SU-DHL-6 (cell line): ENCODE data around the gene EXD3.

Source experiments
- H2AFZ ChIP-seq: fragments of 200-600 bp; sonication (generic); 2 replicates; pipeline ENCODE4 v1.6.1; 2014; ENCODE audit warnings: low read depth, mild to moderate bottlenecking, moderate library complexity, mixed read lengths, antibody characterized with exemption, low read length; ENCODE audit not compliant: severe bottlenecking
- H3F3A ChIP-seq: fragments of 200-600 bp; shearing (Covaris generic); 2 replicates; pipeline ENCODE4 v1.6.0; 2016; ENCODE audit warnings: antibody characterized with exemption, mild to moderate bottlenecking; ENCODE audit not compliant: insufficient read depth
- H3K27ac ChIP-seq: fragments of 200-600 bp; sonication (generic); 2 replicates; pipeline ENCODE4 v1.5.1; 2016; ENCODE audit warnings: low read depth, mild to moderate bottlenecking, low read length, moderate library complexity, mixed read lengths
- H3K27me3 ChIP-seq: fragments of 200-600 bp; sonication (generic), shearing (Covaris generic); 2 replicates; pipeline ENCODE4 v1.6.0; 2014; ENCODE audit warnings: mild to moderate bottlenecking, low read length
- H3K36me3 ChIP-seq: fragments of 200-600 bp; sonication (generic); 2 replicates; pipeline ENCODE4 v1.6.1; 2014; ENCODE audit warnings: mild to moderate bottlenecking, low read length, mixed read lengths
- H3K4me2 ChIP-seq: fragments of 300-600, 200-600 bp; shearing (Covaris generic), sonication (generic); 2 replicates; pipeline ENCODE4 v1.6.0; 2014; ENCODE audit warnings: low read length, low read depth, mild to moderate bottlenecking; ENCODE audit not compliant: poor library complexity, severe bottlenecking
- H3K4me3 ChIP-seq: fragments of 200-600 bp; sonication (generic); 2 replicates; pipeline ENCODE4 v1.5.1; 2014; ENCODE audit warnings: antibody characterized with exemption, low read length, mild to moderate bottlenecking, mixed read lengths; ENCODE audit not compliant: insufficient read depth, poor library complexity, severe bottlenecking
- H3K79me2 ChIP-seq: fragments of 200-600 bp; sonication (generic); 2 replicates; pipeline ENCODE4 v1.6.1; 2014; ENCODE audit warnings: mild to moderate bottlenecking, low read length, moderate library complexity; ENCODE audit not compliant: insufficient read depth
- H3K9ac ChIP-seq: fragments of 200-600 bp; sonication (generic); 2 replicates; pipeline ENCODE4 v1.7.0; 2014; ENCODE audit warnings: mild to moderate bottlenecking, low read length
- H3K9me2 ChIP-seq: fragments of 200-600 bp; sonication (generic); replicated peaks from 2 replicates; pipeline ENCODE4 v1.6.1; 2014; ENCODE audit warnings: low read length; ENCODE audit not compliant: insufficient read depth
- H3K9me3 ChIP-seq: fragments of 200-600 bp; sonication (generic); 2 replicates; pipeline ENCODE4 v1.6.1; 2014; ENCODE audit warnings: low read length, mixed read lengths; ENCODE audit not compliant: insufficient read depth
- H4K20me1 ChIP-seq: fragments of 200-600 bp; sonication (generic); 2 replicates; pipeline ENCODE4 v1.6.1; 2014; ENCODE audit warnings: low read depth, mild to moderate bottlenecking, antibody characterized with exemption, low read length, moderate library complexity, mixed read lengths
- EZH2phosphoT487 ChIP-seq: fragments of 200-600 bp; sonication (generic), shearing (Covaris generic); conservative IDR thresholded peaks from 2 replicates; pipeline ENCODE4 v1.6.1; 2018; ENCODE audit warnings: mild to moderate bottlenecking, antibody characterized with exemption, low read length, moderate library complexity, mixed read lengths
- TF ChIP-seq, protein P1 (sequence below): fragments of 200-600 bp; sonication (generic); IDR thresholded peaks from one replicate; pipeline ENCODE4 v1.5.1; 2017; ENCODE audit warnings: antibody characterized with exemption, mild to moderate bottlenecking, low read length, moderate library complexity; ENCODE audit not compliant: insufficient read depth, poor library complexity, severe bottlenecking

EXD3 gene

GRCh38 chr9:137319011-137319738 lies 103.8 kb downstream of the EXD3 start:
- Histone ChIP-seq H3F3A (no peaks in the 10 kb centered on the region), H2AFZ (no peak overlapping the region), H3K36me3 (no peaks in the 10 kb centered on the region), H3K9me3 (no peaks in the 10 kb centered on the region), H3K79me2 (no peaks in the 10 kb centered on the region), H3K27me3 (no peaks in the 10 kb centered on the region), H3K4me2 (no peak overlapping the region), H4K20me1 (no peaks in the 10 kb centered on the region), H3K9ac (no peak overlapping the region), H3K4me3 (no peak overlapping the region), H3K9me2 (no peaks in the 10 kb centered on the region), H3K27ac (no peak overlapping the region)
- TF ChIP-seq, protein P1, sequence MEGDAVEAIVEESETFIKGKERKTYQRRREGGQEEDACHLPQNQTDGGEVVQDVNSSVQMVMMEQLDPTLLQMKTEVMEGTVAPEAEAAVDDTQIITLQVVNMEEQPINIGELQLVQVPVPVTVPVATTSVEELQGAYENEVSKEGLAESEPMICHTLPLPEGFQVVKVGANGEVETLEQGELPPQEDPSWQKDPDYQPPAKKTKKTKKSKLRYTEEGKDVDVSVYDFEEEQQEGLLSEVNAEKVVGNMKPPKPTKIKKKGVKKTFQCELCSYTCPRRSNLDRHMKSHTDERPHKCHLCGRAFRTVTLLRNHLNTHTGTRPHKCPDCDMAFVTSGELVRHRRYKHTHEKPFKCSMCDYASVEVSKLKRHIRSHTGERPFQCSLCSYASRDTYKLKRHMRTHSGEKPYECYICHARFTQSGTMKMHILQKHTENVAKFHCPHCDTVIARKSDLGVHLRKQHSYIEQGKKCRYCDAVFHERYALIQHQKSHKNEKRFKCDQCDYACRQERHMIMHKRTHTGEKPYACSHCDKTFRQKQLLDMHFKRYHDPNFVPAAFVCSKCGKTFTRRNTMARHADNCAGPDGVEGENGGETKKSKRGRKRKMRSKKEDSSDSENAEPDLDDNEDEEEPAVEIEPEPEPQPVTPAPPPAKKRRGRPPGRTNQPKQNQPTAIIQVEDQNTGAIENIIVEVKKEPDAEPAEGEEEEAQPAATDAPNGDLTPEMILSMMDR = no peak
- TF ChIP-seq EZH2phosphoT487 = no peak

- TF ChIP-seq EZH2phosphoT487 = no peak
- TF ChIP-seq, protein P1 = no peak
- H3K79me2 ChIP-seq = no peaks in the 10 kb centered on the region
- no peaks in the 10 kb centered on the region for H3K9me2 ChIP-seq
- no peaks in the 10 kb centered on the region for H3K9me3 ChIP-seq
- no peak overlapping the region for H2AFZ ChIP-seq
- H3K27me3 ChIP-seq = no peaks in the 10 kb centered on the region
- no peaks in the 10 kb centered on the region for H3K36me3 ChIP-seq
- no peak overlapping the region for H3K27ac ChIP-seq
- no peak overlapping the region for H3K9ac ChIP-seq
- no peak overlapping the region for H3K4me3 ChIP-seq
- H3K4me2 ChIP-seq = no peak overlapping the region
- no peaks in the 10 kb centered on the region for H3F3A ChIP-seq
- no peaks in the 10 kb centered on the region for H4K20me1 ChIP-seq
Measured at GRCh38 chr9:137318602-137319001, 104.4 kb downstream of the EXD3 start.

- Histone ChIP-seq H3K9me2 (no peaks in the 10 kb centered on the region), H3K4me3 (no peak overlapping the region), H3K27me3 (no peaks in the 10 kb centered on the region), H4K20me1 (no peaks in the 10 kb centered on the region), H3K27ac (no peak overlapping the region), H2AFZ (no peak overlapping the region), H3K4me2 (no peak overlapping the region), H3K79me2 (no peaks in the 10 kb centered on the region), H3K36me3 (no peaks in the 10 kb centered on the region), H3K9ac (no peak overlapping the region), H3F3A (no peaks in the 10 kb centered on the region), H3K9me3 (no peaks in the 10 kb centered on the region)
- TF ChIP-seq, protein P1 = no peak
- TF ChIP-seq EZH2phosphoT487 = no peak
Measured at GRCh38 chr9:137317718-137318511, 105.0 kb downstream of the EXD3 start.
